ENCODE data around the gene CRB3.

GRCh38 chr19:6455924-6456323, 8.1 kb upstream of the CRB3 start:
- TF ChIP-seq CTCF (IDR thresholded peaks at IDR 0.05; ENCODE audit: low read length) (no peak), EZH2 (optimal IDR thresholded peaks at IDR 0.05; ENCODE audit: low read depth, low read length) (no peak)

Data from MM.1S (cell line).